Brain pericyte (primary cell): ENCODE results near the gene COX8A.
"Not testable (repeated sequence)": the region's sequence is repeated elsewhere in the genome, so short reads cannot be mapped to it uniquely, and the experiment has no call there.

ENCODE experiments used
- DNase-seq: peaks from one replicate; pipeline ENCODE4 v3.0.0-alpha.2; 2012; ENCODE audit warnings: low read depth, low spot score

COX8A gene

DNA sequence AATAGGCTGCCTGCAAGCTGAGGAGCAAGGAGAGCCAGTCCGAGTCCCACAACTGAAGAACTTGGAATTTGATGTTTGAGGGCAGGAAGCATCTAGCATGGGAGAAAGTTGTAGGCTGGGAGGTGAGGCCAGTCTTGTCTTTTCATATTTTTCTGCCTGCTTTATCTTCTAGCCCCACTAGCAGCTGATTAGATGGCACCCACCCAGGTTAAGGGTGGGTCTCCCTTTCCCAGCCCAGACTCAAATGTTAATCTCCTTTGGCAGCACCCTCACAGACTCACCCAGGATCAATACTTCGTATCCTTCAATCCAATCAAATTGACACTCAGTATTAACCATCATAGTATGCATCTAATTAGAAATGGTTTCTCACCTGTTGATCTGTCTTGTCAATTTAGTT lies 5.0 kb upstream of the COX8A start:
- DNase-seq, result no peak

DNA sequence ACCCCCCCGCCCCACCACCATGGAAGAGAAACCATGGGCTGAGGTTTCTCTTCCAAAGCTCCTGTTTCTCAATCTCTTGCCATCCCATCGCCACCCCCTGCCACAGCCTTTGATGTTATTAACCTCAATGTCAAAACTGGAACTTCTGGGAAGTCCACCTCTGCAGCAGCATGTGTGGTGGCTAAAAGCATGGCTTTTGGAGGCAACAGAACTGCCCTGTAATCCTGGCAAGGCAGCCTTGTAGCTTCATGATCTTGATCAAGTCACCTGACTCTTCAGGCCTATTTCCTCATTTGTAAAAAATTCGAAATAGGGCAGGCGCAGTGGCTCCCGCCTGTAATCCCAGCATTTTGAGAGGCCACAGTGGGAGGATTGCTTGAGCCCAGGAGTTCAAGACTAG lies 3.5 kb upstream of the COX8A start:
- DNase-seq, result no peak

DNA sequence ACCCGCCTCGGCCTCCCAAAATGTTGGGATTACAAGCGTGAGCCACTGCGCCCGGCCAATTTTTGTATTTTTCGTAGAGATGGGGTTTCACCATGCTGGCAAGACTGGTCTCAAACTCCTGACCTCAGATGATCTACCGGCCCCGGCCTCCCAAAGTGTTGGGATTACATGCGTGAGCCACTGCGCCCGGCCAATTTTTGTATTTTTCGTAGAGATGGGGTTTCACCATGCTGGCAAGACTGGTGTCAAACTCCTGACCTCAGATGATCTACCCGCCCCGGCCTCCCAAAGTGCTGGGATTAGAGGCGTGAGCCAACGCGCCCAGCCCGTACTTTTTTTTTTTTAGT lies 535 bp upstream of the COX8A start:
- DNase-seq, result not testable (repeated sequence)

- DNase-seq, result no peak
These were observed 4.3 kb downstream of the COX8A start for GRCh38 chr11:63978551-63979239.

- no peak for DNase-seq
These were observed 5.0 kb downstream of the COX8A start for GRCh38 chr11:63979426-63979825.

- DNase-seq, result no peak
These were observed 11.4 kb downstream of the COX8A start for GRCh38 chr11:63985812-63986155.

GRCh38 chr11:63986156-63986931 lies 11.9 kb downstream of the COX8A start, which contains the start of gene OTUB1:
Gene OTUB1, plus strand, starts transcription at chr11:63986438. Its CDS starts 19 bp downstream, at chr11:63986457.
- no peak for DNase-seq

GRCh38 chr11:63986932-63987513 lies 12.6 kb downstream of the COX8A start:
- DNase-seq, result no peak

DNA sequence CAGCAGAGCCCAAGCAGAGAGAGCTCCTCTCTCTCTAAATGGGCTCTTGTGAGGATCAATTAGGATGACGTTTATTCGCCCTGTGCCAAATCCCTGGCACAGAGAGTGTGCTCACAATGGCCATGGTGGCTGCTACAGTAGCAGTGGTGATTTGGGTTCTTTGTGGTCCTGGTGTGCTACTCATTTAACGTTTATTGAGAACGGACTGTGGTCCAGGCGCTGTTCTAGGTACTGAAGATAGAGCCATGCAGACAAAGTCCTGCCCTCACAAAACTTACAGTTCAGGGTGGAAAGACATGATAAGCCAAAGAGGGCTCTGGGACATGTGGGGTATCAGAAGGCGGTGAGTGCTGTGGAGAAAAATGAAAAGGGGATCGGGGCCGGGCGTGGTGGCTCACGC lies 17.1 kb downstream of the COX8A start:
- no peak for DNase-seq

DNA sequence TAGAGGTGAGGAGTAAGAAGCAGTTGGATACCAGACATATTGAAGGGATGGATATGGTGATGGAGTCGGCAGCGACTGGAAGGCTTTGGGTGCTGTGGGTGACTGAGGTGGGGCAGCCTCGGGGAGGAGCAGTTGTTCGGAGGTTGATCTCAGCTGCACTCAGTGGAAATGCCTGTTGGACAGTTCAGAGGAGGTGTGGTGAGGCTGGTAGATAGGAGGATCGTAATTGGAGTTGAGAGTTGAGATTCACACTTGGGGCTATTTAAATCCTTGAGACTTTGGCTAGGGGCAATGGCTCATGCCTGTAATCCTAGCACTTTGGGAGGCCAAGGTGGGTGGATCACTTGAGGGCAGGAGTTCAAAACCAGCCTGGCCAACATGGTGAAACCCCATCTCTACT lies 18.7 kb downstream of the COX8A start:
- no peak for DNase-seq

DNA sequence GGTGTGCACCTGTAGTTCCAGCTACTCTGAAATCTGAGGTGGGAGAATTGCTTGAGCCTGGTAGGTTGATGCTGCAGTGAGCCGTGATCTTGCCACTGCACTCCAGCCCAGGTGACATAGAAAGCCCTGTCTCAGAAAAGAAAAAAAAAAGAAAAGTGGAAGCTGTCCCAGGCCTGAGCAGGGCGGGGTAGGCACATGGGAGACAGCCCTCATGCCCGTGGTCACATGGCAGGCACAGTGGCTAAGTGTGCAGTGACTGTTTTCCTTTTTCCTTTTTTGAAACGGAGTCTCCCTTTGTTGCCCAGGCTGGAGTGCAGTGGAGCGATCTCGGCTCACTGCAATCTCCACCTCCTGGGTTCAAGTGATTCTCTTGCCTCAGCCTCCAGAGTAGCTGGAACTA lies 19.6 kb downstream of the COX8A start:
- no peak for DNase-seq

DNA sequence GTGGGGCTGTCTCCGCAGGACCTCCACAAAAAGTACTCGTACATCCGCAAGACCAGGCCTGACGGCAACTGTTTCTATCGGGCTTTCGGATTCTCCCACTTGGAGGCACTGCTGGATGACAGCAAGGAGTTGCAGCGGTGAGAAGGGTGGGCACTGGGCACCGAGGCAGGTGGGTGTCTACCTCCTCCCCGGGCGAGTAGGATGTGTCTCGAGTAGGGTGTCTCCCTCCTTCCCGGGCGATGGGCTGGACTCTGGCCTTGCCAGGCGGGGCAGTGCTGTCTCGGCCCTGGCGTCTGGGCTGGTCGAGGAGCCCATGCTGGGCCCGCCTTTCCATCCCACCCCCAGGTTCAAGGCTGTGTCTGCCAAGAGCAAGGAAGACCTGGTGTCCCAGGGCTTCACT lies 22.1 kb downstream of the COX8A start:
- no peak for DNase-seq

- DNase-seq, result no peak
These were observed 22.8 kb downstream of the COX8A start for GRCh38 chr11:63997104-63997700.

DNA sequence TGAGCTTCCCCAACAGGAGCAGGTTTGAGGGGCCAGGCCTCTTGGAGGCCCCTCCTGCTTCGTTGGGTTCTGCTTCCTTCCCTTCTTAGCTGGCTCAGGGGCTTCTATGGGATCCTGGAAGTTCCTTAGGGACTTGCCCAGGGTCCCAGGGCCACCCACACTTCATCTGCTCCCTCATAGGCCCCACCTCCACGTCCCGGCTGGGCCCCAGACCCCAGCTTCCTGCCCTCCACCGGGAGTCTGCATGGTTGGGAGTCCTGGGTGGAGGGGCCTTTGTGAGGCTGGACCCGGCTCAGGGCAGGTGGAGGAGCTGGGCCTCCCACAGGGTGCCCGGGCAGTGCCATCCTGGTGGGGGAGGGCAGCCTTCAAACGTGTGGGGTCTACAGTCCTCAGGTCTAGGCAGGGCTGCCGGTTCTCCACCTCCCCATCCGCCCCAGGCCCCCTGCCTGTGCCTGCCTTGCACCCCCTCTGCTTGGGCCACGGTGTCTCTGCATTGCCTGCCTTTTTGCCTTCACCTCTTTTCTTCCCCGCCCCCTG lies 23.4 kb downstream of the COX8A start:
- no peak for DNase-seq

DNA sequence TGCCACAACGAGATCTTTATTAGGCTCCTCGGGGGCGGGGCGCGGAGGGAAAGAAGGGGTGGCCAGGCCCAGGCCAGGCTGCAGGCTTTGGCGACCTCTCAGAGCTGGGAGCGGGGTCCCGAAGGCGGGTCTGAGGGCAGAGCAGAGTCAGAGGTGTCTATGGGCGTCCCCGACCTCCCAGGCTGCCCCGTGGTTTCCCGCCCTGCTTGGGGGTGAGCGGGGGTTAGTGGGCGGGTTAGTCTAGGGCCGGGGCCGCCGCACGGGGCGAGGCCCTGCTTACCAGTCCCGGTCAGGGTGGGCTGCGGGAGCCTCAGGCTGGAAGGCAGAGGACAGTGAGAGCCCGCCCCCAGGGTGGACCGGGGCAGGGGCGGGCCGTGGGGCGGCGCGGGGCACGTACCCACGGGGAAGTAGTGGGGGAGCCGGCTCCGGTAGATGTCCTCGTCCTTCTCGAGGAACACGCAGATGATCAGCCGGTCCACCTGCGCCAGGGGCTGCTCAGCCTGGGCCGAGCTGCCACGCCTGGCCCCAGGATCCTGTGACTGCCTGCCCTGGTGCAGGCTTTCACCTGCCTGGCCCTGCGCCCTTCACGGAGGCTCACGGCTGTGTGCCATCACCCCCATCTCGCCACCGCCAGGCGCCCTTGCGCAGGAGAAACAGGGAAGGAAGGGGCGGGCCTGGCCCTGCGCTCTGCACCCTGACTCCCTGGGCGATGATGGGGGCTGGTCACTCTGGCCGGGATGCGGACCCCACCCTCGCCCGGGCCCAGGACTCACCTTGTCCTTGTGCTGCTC lies 24.3 kb downstream of the COX8A start:
- no peak for DNase-seq

DNA sequence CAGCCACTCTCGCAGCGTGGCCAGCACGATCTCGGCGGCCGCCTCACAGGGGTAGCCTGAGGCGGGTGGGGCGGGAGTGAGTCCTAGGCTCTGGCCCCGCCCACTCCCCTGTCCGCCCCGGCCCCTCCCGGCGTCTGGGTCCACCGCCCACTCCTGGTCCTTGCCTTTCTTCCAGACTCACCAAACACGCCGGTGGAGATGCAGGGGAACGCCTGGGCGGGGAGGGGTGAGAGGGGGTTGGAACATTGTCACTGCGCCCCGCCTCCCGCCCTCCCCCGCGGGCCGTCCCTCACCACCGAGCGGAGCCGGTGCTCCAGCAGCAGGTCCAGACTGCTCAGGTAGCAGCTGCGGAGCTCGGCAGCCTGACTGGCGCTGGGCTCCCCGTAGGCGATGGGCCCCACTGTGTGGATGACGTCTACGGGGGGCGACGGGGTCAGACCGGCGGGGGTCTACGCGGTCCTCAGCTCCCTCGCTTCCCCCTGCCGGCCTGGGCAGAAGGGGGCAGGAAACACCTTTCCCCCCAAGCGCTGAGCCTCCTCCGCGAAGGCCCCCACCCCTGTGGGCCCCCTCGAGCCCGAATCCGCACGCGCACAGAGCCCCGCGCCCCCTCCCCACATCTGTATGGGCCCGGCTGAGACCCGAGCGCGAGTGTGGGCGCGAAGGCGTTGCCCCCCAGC lies 25.1 kb downstream of the COX8A start:
- no peak for DNase-seq

DNA sequence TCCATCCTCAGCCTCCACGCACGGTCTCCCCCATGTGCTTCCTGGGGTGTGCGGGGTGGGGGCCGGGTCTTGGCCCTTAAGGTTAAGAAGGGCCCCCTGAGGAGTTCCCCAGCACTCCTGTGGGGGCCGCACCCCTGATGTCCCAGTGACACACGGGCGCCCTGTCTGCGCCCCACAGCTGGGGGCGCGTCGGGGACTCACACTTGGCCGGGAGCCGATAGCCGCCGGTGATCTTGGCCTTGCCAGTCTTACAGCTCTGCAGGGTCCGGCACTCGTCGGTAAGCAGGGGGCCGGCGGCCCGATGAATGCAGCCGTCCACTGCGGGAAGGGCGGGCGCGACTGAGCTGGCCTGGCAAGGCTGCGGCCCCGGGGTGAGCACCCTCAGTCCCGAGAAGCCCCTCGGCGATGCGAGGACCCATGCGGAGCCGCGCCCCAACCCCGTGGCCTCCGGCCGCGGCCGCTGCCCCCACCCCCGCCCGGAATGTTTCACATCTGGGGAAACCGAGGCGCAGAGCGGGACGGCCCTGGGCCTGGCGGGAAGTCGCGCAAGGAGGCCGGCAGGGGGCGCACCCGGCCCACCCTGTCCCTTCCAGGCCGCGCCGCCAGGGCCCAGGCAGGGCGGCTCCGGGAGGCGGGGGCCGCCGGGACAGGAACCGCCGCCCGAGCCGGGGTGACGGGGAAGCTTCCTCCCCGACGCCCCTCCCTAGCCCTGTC lies 25.8 kb downstream of the COX8A start:
- no peak for DNase-seq

DNA sequence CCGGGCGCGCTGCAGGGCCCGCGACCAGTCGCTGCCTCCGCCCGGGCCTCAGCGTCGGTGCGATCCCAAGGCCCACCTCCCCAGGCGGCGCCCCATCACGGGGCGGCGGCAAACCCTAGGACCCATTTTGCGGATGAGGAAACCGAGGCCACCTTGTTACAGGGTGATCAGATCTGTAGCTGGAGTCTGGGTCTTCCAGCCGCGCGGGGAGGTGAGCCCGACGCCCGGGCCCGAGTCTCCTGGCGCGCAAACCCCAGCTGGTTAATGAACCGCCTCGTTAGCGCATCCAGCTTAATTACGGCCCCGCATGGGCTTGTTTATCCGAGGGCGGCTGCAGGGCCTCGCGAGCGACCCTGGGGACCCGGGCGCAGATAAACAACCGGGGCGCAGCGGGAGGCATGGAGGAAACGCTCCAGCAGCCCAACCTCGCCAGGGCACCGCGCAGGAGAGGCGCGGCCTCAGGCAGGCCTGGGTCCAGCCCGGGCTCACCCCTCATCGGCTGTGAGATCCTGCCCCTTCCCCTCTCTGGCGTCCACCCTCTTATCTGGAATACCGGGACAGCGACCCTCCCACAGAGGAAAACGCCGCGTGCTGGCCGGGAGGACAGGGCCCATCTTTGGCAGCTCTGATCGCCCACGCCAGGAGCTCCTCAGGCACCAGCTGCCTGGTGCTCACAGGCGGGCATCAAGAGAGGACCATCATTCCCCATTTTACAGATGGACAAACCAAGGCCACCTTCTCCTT lies 26.5 kb downstream of the COX8A start:
- DNase-seq, result no peak
